WTC11 (cell line): ENCODE measurements around the gene ETFB. TPM values are rescaled to one million over a fixed set of nuclear protein-coding genes. Genes with fewer than 3 reads are reported as not detected.
"Not testable (repeated sequence)": the region's sequence is repeated elsewhere in the genome, so short reads cannot be mapped to it uniquely, and the experiment has no call there.

Source experiments
- ATAC-seq: fragments of 200-7000 bp; cut with Tn5 transposase; 2 replicates; pipeline ENCODE4 v1.10.0; 2021; ENCODE audit warnings: mild to moderate bottlenecking, moderate library complexity
- CTCF ChIA-PET: fragments of 300-600 bp; sonication (Branson Sonifier 250); formaldehyde crosslinking; loops from one replicate; lab custom pipeline; 2021; ENCODE audit warnings: antibody characterized with exemption; lab: Charles Lee
- POLR2A ChIA-PET: fragments of 350-600 bp; sonication (Branson Sonifier 250); formaldehyde crosslinking; loops from one replicate; lab custom pipeline; 2021; ENCODE audit warnings: antibody characterized with exemption; lab: Charles Lee
- DNase-seq: peaks from one replicate; pipeline ENCODE4 v3.0.0; 2021; ENCODE audit warnings: low spot score
- H3K27ac Mint-ChIP-seq: 2 replicates; pipeline ENCODE4 v1.8.0; 2021; ENCODE audit warnings: mixed read lengths
- H3K27me3 Mint-ChIP-seq: 2 replicates; pipeline ENCODE4 v1.8.0; 2021; ENCODE audit warnings: low read depth, mild to moderate bottlenecking, moderate library complexity, mixed read lengths
- H3K36me3 Mint-ChIP-seq: 2 replicates; pipeline ENCODE4 v1.8.0; 2021; ENCODE audit warnings: mixed read lengths
- H3K4me1 Mint-ChIP-seq: 2 replicates; pipeline ENCODE4 v1.8.0; 2022; ENCODE audit warnings: mixed read lengths
- H3K4me3 Mint-ChIP-seq: 2 replicates; pipeline ENCODE4 v1.8.0; 2021; ENCODE audit warnings: mild to moderate bottlenecking, moderate library complexity, mixed read lengths
- H3K9me3 Mint-ChIP-seq: 2 replicates; pipeline ENCODE4 v1.8.0; 2021; ENCODE audit warnings: mixed read lengths
- ELF4 ChIP-seq: sonication (generic); formaldehyde crosslinking; IDR thresholded peaks from 2 replicates; pipeline ENCODE4 v1.8.1; 2022; ENCODE audit warnings: low read depth, mild to moderate bottlenecking, moderate library complexity, missing genetic modification reagents
- NFE2L1 ChIP-seq: sonication (generic); formaldehyde crosslinking; IDR thresholded peaks from 2 replicates; pipeline ENCODE4 v1.8.1; 2023; ENCODE audit warnings: missing genetic modification reagents
- SMAD3 ChIP-seq: sonication (generic); formaldehyde crosslinking; IDR thresholded peaks from 2 replicates; pipeline ENCODE4 v1.8.0; 2022; ENCODE audit warnings: missing genetic modification reagents, mild to moderate bottlenecking, borderline replicate concordance
- SOX15 ChIP-seq: fragments of 250-450 bp; sonication (Bioruptor Pico); IDR thresholded peaks from 2 replicates; pipeline ENCODE4 v1.9.0; 2021; ENCODE audit warnings: mild to moderate bottlenecking
- ZNF219 ChIP-seq: sonication (generic); formaldehyde crosslinking; IDR thresholded peaks from 2 replicates; pipeline ENCODE4 v1.8.0; 2023; ENCODE audit warnings: missing genetic modification reagents, mild to moderate bottlenecking, borderline replicate concordance
- total RNA-seq: library from RNA; stranded (reverse); gene quantifications from 3 replicates; pipeline ENCODE4 v1.2.3, GENCODE V29; 2021
- TF ChIP-seq, protein P1 (sequence below): fragments of 200-600 bp; IDR thresholded peaks from 2 replicates; pipeline ENCODE4 v1.8.0; 2022; ENCODE audit warnings: antibody characterized with exemption
- TF ChIP-seq, protein P2 (sequence below): sonication (generic); formaldehyde crosslinking; IDR thresholded peaks from 2 replicates; pipeline ENCODE4 v1.8.1; 2023; ENCODE audit warnings: mild to moderate bottlenecking, moderate library complexity, missing genetic modification reagents
- TF ChIP-seq, protein P3 (sequence below): sonication (generic); formaldehyde crosslinking; IDR thresholded peaks from 2 replicates; pipeline ENCODE4 v1.8.1; 2022; ENCODE audit warnings: mild to moderate bottlenecking, moderate library complexity, missing genetic modification reagents
- TF ChIP-seq, protein P4 (sequence below): fragments of 250-450 bp; sonication (Bioruptor Pico); conservative IDR thresholded peaks from 2 replicates; pipeline ENCODE4 v1.9.0; 2021; ENCODE audit warnings: mild to moderate bottlenecking
- TF ChIP-seq, protein P5 (sequence below): sonication (generic); formaldehyde crosslinking; IDR thresholded peaks from 2 replicates; pipeline ENCODE4 v1.8.0; 2022; ENCODE audit warnings: mild to moderate bottlenecking, missing genetic modification reagents

Gene ETFB
- total RNA-seq, 1 experiment from 2014 or later = 60.6 TPM

DNA sequence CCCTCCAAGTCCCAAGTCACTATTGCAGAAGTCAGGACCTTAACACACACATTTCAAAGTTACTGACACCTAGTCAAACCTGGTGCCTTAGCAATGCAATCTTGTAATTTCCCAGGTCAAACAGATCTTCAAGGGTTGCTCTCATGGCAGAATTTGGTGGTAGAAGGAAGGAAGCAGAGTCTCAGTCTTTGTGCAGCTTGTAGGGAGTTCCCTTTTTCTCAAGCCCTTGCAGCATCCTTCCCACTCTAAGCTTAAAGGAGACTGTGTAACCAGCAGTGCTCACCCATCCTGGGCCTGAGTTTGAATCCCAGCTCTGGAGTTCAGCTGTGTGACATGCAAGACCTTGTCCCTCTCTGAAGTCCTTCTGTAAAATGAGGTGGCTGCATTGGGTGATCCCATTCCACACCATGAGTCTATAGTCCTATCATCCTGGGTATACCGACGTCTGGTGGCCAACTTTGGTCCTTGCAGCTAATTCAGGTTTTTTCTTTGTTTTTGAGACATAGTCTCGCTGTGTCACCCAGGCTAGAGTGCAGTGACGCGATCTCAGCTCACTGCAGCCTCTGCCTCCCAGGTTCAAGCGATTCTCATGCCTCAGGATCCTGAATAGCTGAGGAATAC, 41.4 kb upstream of the ETFB start:
- ATAC-seq = peak; percentile 87
- H3K27ac Mint-ChIP-seq = peak overlapping the region; percentile 85
- peak; percentile 47 for DNase-seq
- H3K36me3 Mint-ChIP-seq = peaks cover 39% of the 10 kb centered on the region
- H3K9me3 Mint-ChIP-seq = peaks cover 29% of the 10 kb centered on the region
- CTCF ChIA-PET = interaction anchor here (0.7 to 3.4 kb wide), 19 partner anchors 8 to 250 kb away, joined by 3 to 51 read pairs (median 4); partner anchors contain the start of genes C19orf84, SIGLEC10 and VSIG10L
- POLR2A ChIA-PET = interaction anchor here (1.3 kb wide), 1 partner anchor 68 kb away, joined by 3 read pairs; no protein-coding TSS in a partner anchor
- TF ChIP-seq, protein P1, sequence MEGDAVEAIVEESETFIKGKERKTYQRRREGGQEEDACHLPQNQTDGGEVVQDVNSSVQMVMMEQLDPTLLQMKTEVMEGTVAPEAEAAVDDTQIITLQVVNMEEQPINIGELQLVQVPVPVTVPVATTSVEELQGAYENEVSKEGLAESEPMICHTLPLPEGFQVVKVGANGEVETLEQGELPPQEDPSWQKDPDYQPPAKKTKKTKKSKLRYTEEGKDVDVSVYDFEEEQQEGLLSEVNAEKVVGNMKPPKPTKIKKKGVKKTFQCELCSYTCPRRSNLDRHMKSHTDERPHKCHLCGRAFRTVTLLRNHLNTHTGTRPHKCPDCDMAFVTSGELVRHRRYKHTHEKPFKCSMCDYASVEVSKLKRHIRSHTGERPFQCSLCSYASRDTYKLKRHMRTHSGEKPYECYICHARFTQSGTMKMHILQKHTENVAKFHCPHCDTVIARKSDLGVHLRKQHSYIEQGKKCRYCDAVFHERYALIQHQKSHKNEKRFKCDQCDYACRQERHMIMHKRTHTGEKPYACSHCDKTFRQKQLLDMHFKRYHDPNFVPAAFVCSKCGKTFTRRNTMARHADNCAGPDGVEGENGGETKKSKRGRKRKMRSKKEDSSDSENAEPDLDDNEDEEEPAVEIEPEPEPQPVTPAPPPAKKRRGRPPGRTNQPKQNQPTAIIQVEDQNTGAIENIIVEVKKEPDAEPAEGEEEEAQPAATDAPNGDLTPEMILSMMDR = 0 out of 2 replicates have a peak, but pooled peaks have one; percentile 27
- TF ChIP-seq NFE2L1 (CRISPR knock-in tag) = no peak
- peaks cover 8% of the 10 kb centered on the region for H3K27me3 Mint-ChIP-seq
- no peak overlapping the region for H3K4me3 Mint-ChIP-seq
- peaks cover 32% of the 10 kb centered on the region for H3K4me1 Mint-ChIP-seq

DNA sequence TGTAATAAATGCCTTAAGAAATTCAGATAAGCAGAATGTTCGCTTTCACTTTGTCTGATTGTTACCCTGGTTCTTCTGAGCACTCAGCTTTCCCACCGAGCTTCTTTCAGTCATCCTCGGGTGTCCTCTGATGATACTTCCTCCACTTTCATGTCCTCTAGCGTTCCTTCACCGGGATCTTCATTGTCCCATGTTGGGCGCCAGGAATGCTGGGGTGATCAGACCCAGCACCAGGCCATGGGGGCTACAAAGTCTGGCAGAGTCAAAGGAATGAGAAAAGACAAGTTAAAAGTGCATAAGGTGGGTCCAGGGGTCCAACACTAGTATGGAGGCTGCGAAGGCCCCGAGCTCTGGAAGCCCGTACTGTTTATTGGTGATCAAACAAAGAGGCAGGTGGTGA, 35.9 kb upstream of the ETFB start:
- Mint-ChIP-seq H3K4me3 (no peak overlapping the region), H3K27ac (no peak overlapping the region), H3K36me3 (peaks cover 51% of the 10 kb centered on the region), H3K9me3 (peaks cover 40% of the 10 kb centered on the region), H3K4me1 (peaks cover 9% of the 10 kb centered on the region), H3K27me3 (peaks cover 15% of the 10 kb centered on the region)
- TF ChIP-seq, protein P2, sequence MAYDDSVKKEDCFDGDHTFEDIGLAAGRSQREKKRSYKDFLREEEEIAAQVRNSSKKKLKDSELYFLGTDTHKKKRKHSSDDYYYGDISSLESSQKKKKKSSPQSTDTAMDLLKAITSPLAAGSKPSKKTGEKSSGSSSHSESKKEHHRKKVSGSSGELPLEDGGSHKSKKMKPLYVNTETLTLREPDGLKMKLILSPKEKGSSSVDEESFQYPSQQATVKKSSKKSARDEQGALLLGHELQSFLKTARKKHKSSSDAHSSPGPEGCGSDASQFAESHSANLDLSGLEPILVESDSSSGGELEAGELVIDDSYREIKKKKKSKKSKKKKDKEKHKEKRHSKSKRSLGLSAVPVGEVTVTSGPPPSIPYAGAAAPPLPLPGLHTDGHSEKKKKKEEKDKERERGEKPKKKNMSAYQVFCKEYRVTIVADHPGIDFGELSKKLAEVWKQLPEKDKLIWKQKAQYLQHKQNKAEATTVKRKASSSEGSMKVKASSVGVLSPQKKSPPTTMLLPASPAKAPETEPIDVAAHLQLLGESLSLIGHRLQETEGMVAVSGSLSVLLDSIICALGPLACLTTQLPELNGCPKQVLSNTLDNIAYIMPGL (CRISPR knock-in tag) = no peak
- TF ChIP-seq ZNF219 (CRISPR knock-in tag) (no peak), SMAD3 (CRISPR knock-in tag) (no peak), SOX15 (no peak), ELF4 (no peak)
- TF ChIP-seq, protein P3, sequence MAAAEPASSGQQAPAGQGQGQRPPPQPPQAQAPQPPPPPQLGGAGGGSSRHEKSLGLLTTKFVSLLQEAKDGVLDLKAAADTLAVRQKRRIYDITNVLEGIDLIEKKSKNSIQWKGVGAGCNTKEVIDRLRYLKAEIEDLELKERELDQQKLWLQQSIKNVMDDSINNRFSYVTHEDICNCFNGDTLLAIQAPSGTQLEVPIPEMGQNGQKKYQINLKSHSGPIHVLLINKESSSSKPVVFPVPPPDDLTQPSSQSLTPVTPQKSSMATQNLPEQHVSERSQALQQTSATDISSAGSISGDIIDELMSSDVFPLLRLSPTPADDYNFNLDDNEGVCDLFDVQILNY (CRISPR knock-in tag) = no peak
- TF ChIP-seq, protein P4, sequence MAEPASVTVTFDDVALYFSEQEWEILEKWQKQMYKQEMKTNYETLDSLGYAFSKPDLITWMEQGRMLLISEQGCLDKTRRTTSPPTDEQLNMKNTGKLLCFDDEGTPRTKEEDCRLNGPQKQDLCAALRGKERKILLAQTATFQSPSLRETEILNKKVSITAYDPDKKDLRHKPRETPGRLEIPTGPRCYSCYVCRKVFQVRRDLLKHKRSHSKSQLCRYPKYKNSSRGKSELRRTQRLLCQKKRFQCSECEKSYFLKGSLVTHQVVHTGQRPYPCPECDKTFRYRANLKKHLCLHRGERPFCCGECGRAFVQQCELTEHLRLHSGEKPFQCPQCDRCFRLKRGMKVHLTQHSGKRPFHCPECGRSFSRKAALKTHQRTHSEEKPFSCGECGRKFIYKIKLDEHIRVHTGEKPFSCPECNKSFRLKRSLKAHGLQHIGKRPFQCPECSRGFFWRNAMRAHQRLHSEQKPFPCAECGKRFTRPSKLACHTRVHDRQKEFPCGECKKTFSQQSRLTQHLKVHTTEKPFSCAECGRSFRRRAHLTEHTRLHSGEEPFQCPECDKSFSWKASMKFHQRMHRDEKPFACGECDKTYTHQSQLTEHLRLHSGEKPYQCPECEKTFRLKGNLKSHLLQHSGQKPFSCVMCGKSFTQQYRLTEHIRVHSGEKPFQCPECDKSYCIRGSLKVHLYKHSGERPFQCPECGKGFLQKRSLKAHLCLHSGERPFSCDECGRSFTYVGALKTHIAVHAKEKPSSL (CRISPR knock-in tag) = no peak
- TF ChIP-seq, protein P5, sequence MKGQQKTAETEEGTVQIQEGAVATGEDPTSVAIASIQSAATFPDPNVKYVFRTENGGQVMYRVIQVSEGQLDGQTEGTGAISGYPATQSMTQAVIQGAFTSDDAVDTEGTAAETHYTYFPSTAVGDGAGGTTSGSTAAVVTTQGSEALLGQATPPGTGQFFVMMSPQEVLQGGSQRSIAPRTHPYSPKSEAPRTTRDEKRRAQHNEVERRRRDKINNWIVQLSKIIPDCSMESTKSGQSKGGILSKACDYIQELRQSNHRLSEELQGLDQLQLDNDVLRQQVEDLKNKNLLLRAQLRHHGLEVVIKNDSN (CRISPR knock-in tag) = no peak
- POLR2A ChIA-PET = no interaction called here
- CTCF ChIA-PET = no interaction called here
- DNase-seq (no peak), ATAC-seq (no peak)

DNA sequence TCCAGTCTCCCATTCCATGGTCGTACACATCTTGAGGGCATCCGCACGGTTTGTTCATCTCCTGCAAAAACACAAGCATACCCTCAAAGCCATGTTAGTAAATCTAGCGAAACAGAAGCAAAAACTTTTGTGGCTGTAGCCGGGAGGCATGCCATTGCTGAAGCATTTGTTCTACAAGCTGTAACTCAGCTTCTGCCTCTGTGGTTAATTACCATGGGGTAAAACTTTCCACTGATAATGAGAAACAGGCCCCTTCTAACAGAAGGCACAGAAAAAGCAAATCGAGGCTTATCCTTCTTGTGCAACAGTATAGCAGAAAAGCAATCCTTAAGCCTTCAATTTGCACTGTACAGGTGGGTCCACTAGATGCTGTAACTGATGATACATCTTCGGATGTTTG, 33.7 kb upstream of the ETFB start:
- peaks cover 41% of the 10 kb centered on the region for H3K36me3 Mint-ChIP-seq
- ATAC-seq, H3K4me3 Mint-ChIP-seq, DNase-seq, H3K27ac Mint-ChIP-seq, POLR2A ChIA-PET: not testable (repeated sequence)
- peaks cover 30% of the 10 kb centered on the region for H3K9me3 Mint-ChIP-seq
- peaks cover 22% of the 10 kb centered on the region for H3K4me1 Mint-ChIP-seq
- CTCF ChIA-PET = interaction anchor here (1.3 to 2.1 kb wide), 2 partner anchors 8 to 22 kb away, joined by 3 to 10 read pairs; no protein-coding TSS in a partner anchor
- H3K27me3 Mint-ChIP-seq = peaks cover 15% of the 10 kb centered on the region
